GM23248 (cell line): ENCODE measurements around the gene DPP6.
"Not testable (repeated sequence)": the region's sequence is repeated elsewhere in the genome, so short reads cannot be mapped to it uniquely, and the experiment has no call there.

Source experiments
- EZH2 ChIP-seq: fragments of 200-600 bp; sonication (generic); IDR thresholded peaks from 2 replicates; pipeline ENCODE4 v1.6.1; 2018; ENCODE audit warnings: antibody characterized with exemption, mild to moderate bottlenecking; ENCODE audit not compliant: insufficient read depth, poor library complexity, severe bottlenecking
- EZH2phosphoT487 ChIP-seq: fragments of 200-600 bp; sonication (generic); IDR thresholded peaks from 2 replicates; pipeline ENCODE4 v1.6.1; 2018; ENCODE audit warnings: antibody characterized with exemption, moderate library complexity, mild to moderate bottlenecking, low read depth; ENCODE audit not compliant: insufficient read depth

DNA sequence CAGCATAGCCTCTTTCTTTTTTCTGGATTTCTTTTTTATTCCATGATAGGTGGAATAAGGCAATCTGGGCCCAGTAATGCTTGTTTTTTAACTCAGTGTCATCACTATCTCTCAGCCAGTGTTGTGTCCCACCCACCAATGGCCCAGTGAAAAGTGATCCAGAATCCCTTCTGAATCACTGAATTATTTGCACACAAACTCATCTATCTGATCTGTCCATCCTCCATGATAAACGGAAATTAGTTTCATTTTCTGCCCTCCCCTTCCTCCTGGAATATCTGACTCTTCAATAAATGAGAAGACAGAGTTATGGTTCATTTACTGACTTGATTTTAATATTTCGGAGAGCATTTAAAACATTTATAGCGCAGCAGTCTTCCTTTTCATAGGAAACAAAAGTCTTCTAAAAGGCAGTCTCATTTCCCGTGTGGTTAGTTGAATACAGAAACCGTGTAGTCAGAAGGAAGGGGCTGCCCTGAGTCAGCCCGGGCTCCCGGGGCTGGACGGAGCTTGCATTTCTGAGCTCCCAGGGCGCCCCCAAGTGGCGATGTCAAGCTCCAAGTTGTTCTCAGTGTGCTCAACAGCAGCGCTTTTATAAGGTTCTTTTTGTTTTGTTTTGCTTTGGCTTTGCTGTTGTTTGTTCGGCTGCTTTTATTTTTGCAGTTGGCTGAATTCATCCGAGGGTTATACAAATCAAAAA is 12.6 kb upstream of the DPP6 start:
- TF ChIP-seq EZH2phosphoT487, EZH2: not testable (repeated sequence)
